Measurements from ENCODE around the gene PPP4R4. TPM values are rescaled to one million over a fixed set of nuclear protein-coding genes. Genes with fewer than 3 reads are reported as not detected.
A peak's percentile ranks its signal among the peaks of the same experiment; 100 is the strongest.

Gene PPP4R4
- polyA plus RNA-seq, 3 donors: 0.08 TPM; not detected in 2

DNA sequence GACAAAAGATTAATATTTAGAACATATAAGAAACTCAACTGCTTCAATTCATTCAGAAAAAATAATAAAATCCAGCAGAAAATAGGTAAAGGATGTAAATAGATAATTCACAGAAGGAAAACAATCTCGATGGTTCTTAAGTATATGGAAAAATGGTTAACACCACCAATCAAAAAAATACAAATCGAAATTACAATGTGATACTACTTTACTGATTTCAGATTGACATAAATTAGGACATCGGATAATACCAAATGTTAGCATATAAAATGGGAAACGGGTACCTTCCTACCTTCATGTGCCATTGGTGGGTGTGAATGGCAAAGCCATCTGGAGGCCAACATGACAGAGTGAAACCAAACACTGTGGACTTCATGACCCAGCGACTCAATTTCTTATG, 1.6 kb upstream of the PPP4R4 start:
- intact Hi-C loops (cut with micrococcal nuclease): loop anchor here (5.0 to 10.0 kb wide), 3 partner anchors 40 to 238 kb away; no protein-coding TSS in a partner anchor

DNA sequence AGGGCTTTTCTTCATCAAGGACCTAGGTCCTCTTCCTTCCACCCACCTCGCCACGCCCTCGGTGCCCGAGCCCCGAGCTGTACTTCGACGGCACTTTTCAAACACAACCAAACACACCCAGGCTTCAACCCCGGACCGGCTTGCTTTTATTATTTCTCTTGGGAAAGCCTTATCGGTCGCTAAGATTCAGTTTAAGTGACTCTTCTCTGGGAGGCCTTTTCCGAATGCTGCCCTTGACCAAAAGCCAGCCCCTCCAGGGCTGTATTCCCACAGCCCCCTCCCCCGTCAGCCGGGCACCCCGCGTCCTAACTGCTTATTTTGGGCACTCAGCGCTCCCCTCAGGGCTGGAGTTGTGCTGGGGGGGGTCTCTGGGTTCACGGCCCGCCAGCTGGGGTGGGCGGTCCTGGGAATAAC, 644 bp upstream of the PPP4R4 start:
- intact Hi-C loops (cut with micrococcal nuclease): loop anchor here (5.0 to 10.0 kb wide), 3 partner anchors 41 to 239 kb away; no protein-coding TSS in a partner anchor
- H3K4me3 ChIP-seq (replicated peaks in 1 of 3; ENCODE audit: low read depth in 2 of 3, low read length in 3 of 3): peak overlapping the region; percentile 47 to 74 (median 49)
- TF ChIP-seq CTCF (IDR thresholded peaks at IDR 0.05): no peak
- peak overlapping the region; percentile 76 to 93 for H3K4me3 Mint-ChIP-seq
- 4% methylated on average over 8 of the region's 20 CpGs for WGBS (ENCODE audit: insufficient coverage)
- peaks cover 54 to 69% (median 63%) of the 10 kb centered on the region in 3 donors for H3K27me3 Mint-ChIP-seq (ENCODE audit: low read depth in 3 of 3)
- no peak overlapping the region for H3K27ac ChIP-seq (ENCODE audit: low read depth in 1 of 2, low read length in 2 of 2)
- H3K9me3 ChIP-seq (replicated peaks in 1 of 2; ENCODE audit: control insufficient read depth in 1 of 2, insufficient read depth in 1 of 2, low read length in 2 of 2): peaks cover 0 to 3% of the 10 kb centered on the region in 2 donors
- peak overlapping the region; percentile 87 for H3K4me2 ChIP-seq (replicated peaks; ENCODE audit: extremely low read depth, low read length, poor library complexity, severe bottlenecking)
- peak overlapping the region in 2 of 7 donors; percentile 40 to 72 for H3K27ac Mint-ChIP-seq
- peaks cover 0 to 12% (median 4%) of the 10 kb centered on the region in 7 donors for H3K9me3 Mint-ChIP-seq
- peaks cover 14 to 18% of the 10 kb centered on the region in 2 donors for H3K4me1 ChIP-seq (ENCODE audit: control insufficient read depth in 1 of 2, insufficient read depth in 2 of 2, low read length in 2 of 2)
- H2AFZ ChIP-seq (ENCODE audit: insufficient read depth, low read depth, low read length, poor library complexity, severe bottlenecking): peak overlapping the region; percentile 81
- peaks cover 0 to 5% of the 10 kb centered on the region in 2 donors for H3K36me3 Mint-ChIP-seq
- DNase-seq: no peak
- peaks cover 21% of the 10 kb centered on the region for H3K4me1 Mint-ChIP-seq
- H3K36me3 ChIP-seq (replicated peaks in 1 of 2; ENCODE audit: control insufficient read depth in 1 of 2, insufficient read depth in 2 of 2, low read length in 2 of 2): no peaks in the 10 kb centered on the region
- H3K27me3 ChIP-seq (ENCODE audit: control insufficient read depth in 2 of 2, insufficient read depth in 2 of 2, low read length in 2 of 2): peaks cover 48 to 61% of the 10 kb centered on the region in 2 donors
- no peaks in the 10 kb centered on the region for H3K79me2 ChIP-seq (ENCODE audit: insufficient read depth, low read length)
- no peaks in the 10 kb centered on the region for H4K20me1 ChIP-seq (ENCODE audit: insufficient read depth, low read length)
- no peak overlapping the region for H3K9ac ChIP-seq (ENCODE audit: insufficient read depth, low read length, poor library complexity, severe bottlenecking)

More for the DNA sequence above, 1.6 kb upstream of the PPP4R4 start:
- peaks cover 0 to 12% (median 4%) of the 10 kb centered on the region in 7 donors for H3K9me3 Mint-ChIP-seq
- peaks cover 0 to 3% of the 10 kb centered on the region in 2 donors for H3K9me3 ChIP-seq (replicated peaks in 1 of 2; ENCODE audit: control insufficient read depth in 1 of 2, insufficient read depth in 1 of 2, low read length in 2 of 2)
- no peaks in the 10 kb centered on the region for H3K36me3 ChIP-seq (replicated peaks in 1 of 2; ENCODE audit: control insufficient read depth in 1 of 2, insufficient read depth in 2 of 2, low read length in 2 of 2)
- peaks cover 14 to 18% of the 10 kb centered on the region in 2 donors for H3K4me1 ChIP-seq (ENCODE audit: control insufficient read depth in 1 of 2, insufficient read depth in 2 of 2, low read length in 2 of 2)
- H3K4me3 Mint-ChIP-seq: peak overlapping the region in 1 of 2 donors; percentile 46
- H3K27ac ChIP-seq (ENCODE audit: low read depth in 1 of 2, low read length in 2 of 2): no peak overlapping the region
- H3K27me3 Mint-ChIP-seq (ENCODE audit: low read depth in 3 of 3): peaks cover 48 to 60% (median 59%) of the 10 kb centered on the region in 3 donors
- H3K27me3 ChIP-seq (ENCODE audit: control insufficient read depth in 2 of 2, insufficient read depth in 2 of 2, low read length in 2 of 2): peaks cover 43 to 52% of the 10 kb centered on the region in 2 donors
- no peak overlapping the region for H2AFZ ChIP-seq (ENCODE audit: insufficient read depth, low read depth, low read length, poor library complexity, severe bottlenecking)
- no peak for DNase-seq
- WGBS (ENCODE audit: insufficient coverage): no CpG with 5 or more reads among the region's 5 CpGs
- TF ChIP-seq CTCF (IDR thresholded peaks at IDR 0.05): no peak
- H3K4me2 ChIP-seq (replicated peaks; ENCODE audit: extremely low read depth, low read length, poor library complexity, severe bottlenecking): no peak overlapping the region
- no peak overlapping the region for H3K27ac Mint-ChIP-seq
- no peak overlapping the region for H3K4me3 ChIP-seq (replicated peaks in 1 of 3; ENCODE audit: low read depth in 2 of 3, low read length in 3 of 3)
- H3K4me1 Mint-ChIP-seq: peaks cover 21% of the 10 kb centered on the region
- H3K36me3 Mint-ChIP-seq: peaks cover 0 to 5% of the 10 kb centered on the region in 2 donors
- no peaks in the 10 kb centered on the region for H3K79me2 ChIP-seq (ENCODE audit: insufficient read depth, low read length)
- H4K20me1 ChIP-seq (ENCODE audit: insufficient read depth, low read length): no peaks in the 10 kb centered on the region
- H3K9ac ChIP-seq (ENCODE audit: insufficient read depth, low read length, poor library complexity, severe bottlenecking): no peak overlapping the region

All from CD14-positive monocyte (primary cell).